HG03064 (cell line): ENCODE measurements around the gene FXYD7.
"Not testable (repeated sequence)": the region's sequence is repeated elsewhere in the genome, so short reads cannot be mapped to it uniquely, and the experiment has no call there.

Experiments used
- ATAC-seq: cut with Tn5 transposase; IDR thresholded peaks from one replicate; pipeline ENCODE4 v1.9.1; 2021; ENCODE audit warnings: low read depth; ENCODE audit not compliant: unreplicated experiment

Gene FXYD7

DNA sequence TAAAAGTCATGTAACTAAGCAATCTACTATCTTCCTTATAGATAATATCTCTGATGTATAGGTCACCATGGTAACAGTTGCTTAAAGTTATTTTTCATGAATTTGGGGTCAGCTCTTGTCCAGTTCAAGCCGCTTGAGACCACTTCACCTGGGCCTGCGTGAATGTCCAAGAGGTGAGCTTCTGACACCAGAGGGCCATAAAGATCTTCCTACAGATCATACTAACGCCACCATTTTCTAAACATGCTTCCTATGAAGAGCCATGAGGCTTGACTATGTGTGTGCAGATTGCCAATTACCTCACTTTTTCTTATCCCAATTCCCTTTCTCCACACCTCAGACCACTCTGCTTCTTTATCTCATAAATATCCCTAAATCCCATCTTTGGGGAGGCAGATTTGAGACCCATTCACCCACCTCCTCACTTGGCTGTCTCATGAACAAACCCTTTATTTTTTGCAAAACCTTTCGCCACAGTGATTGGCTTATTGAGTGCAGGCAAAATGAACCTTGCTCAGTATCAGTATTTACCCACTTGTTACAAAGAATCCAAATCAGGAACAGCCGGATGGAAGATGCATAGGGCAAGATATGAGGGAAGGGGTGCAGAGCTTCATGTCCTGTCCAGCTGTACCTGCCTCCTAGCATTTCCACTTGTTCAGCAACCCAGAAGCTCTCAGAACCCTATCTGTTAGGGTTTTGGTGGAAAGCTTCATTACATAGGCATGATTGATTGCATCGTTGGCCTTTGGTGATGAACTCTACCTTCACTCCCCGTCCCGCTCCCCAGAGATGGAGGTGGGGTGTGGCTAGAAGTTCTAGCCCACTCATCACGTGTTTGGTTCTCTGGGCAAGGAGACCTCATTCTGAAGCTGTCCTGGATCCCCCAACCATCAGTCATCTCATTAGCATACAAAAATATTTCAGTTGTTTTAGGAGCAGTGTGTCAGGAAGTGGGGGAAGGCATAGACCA, 51.2 kb downstream of the FXYD7 start:
- ATAC-seq, result no peak

- ATAC-seq, result no peak
Observed at GRCh38 chr19:35195830-35196229, 52.8 kb downstream of the FXYD7 start.

- not testable (repeated sequence) for ATAC-seq
Observed at GRCh38 chr19:35196861-35197260, 53.8 kb downstream of the FXYD7 start.

DNA sequence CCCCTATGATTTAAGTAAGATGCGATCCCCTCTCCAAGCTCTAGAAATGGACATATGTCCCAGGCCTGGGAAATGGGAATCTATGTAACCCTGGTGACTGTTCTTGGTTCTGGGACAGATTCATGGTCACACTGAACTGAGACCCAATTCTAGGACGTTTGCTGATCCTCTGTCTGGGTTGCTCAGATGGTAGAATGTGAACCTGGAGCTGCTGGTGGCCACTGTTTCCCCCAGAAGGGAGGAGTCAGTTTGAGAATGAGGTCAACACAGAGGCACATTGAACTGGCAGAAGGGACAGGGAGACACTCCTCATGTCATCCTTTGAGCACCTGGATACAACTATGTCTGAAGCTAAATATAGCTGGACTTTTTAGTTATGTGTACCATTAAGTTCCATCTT, 56.4 kb downstream of the FXYD7 start:
- no peak for ATAC-seq

DNA sequence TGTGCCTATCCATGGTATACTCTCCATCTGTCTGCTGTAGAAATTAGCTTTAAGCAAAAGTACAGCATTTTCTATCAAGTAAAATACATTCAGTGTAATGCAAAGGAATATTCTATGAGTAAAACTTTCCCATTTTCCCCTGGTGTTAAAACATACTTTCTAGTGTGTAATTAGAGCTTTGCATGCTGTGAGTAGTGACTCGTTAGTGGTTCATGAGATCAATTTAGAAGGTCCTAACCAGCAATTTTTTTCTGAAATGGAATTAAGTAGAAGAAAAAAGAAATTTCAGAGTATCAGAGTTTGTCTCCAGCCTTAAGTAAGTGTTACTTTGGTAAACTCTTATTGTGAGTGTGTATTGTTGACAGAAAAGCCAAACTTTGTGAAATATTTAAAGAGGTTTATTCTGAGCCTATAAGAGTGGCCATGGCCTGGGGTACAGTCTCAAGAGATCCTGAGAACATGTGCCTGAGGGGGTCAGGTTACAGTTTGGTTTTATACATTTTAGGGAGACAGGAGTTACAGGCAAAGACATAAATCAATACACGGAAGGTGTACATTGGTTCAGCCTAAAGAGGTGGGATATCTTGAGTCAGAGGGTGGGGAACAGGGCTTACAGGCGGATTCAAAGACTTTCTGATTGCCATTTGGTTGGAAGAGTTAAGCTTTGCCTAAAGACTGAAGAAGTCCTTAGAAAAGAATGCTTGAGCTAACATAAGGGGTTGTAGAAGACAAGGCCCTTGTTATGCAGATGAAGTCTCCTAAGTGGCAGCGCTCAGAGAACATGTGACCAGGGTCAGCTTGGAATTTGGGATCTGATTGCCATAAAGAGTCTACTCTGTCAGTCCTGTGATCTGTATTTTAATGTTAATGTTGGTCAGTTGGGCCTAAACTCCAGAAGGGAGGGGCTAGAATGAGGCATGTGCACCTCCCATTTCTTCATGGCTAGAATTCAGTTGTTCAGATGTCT, 60.0 kb downstream of the FXYD7 start:
- no peak for ATAC-seq
